IMR-90 (cell line): ENCODE data around the gene ATP11A. TPM values are rescaled to one million over a fixed set of nuclear protein-coding genes. Genes with fewer than 3 reads are reported as not detected.

Experiments
- ATAC-seq: fragments of 200-7000 bp; cut with Tn5 transposase; 2 replicates; pipeline ENCODE4 v1.9.1; 2020; ENCODE audit warnings: low read depth, mild to moderate bottlenecking, moderate library complexity
- BruUV-seq: library from RNA; stranded (reverse); fragments of 400-500 nt; replicated peaks from 2 replicates; lab custom pipeline; 2021; lab: Mats Ljungman, UMichigan
- CTCF ChIA-PET: fragments of 300-600 bp; formaldehyde crosslinking; extraction: SDS; loops from one replicate; lab custom pipeline; 2021; ENCODE audit warnings: antibody characterized with exemption; lab: Yijun Ruan, JAX
- POLR2A ChIA-PET: fragments of 300-600 bp; sonication (Branson Sonifier 250); formaldehyde crosslinking; loops from one replicate; lab custom pipeline; 2022; ENCODE audit warnings: antibody characterized with exemption; ENCODE audit not compliant: unreplicated experiment; lab: Charles Lee
- DNase-seq: peaks from one replicate; pipeline ENCODE4 v3.0.0; 2013
- H2AFZ ChIP-seq: replicated peaks from 2 replicates; pipeline ENCODE3; 2013; ENCODE audit warnings: low read length, mild to moderate bottlenecking; ENCODE audit not compliant: poor library complexity
- H2AK5ac ChIP-seq: 2 replicates; pipeline ENCODE4 v1.6.1; 2013; ENCODE audit warnings: low read depth, low read length, inconsistent platforms
- H2AK9ac ChIP-seq: replicated peaks from 2 replicates; pipeline ENCODE3; 2013; ENCODE audit warnings: mild to moderate bottlenecking, low read depth, low read length, moderate library complexity; ENCODE audit not compliant: poor library complexity
- H2BK120ac ChIP-seq: 2 replicates; pipeline ENCODE4 v1.6.1; 2013; ENCODE audit warnings: low read depth, low read length, inconsistent platforms
- H2BK15ac ChIP-seq: 3 replicates; pipeline ENCODE4 v1.6.1; 2013; ENCODE audit warnings: low read depth, low read length, inconsistent platforms
- H2BK20ac ChIP-seq: 2 replicates; pipeline ENCODE4 v1.6.1; 2013; ENCODE audit warnings: low read depth, mild to moderate bottlenecking, inconsistent platforms, low read length, moderate library complexity
- H2BK5ac ChIP-seq: 2 replicates; pipeline ENCODE4 v1.6.1; 2013; ENCODE audit warnings: mild to moderate bottlenecking, low read depth, low read length, inconsistent platforms; ENCODE audit not compliant: poor library complexity, severe bottlenecking
- H3K14ac ChIP-seq: replicated peaks from 2 replicates; pipeline ENCODE4 v1.6.1; 2013; ENCODE audit warnings: low read depth, low read length, inconsistent platforms
- H3K18ac ChIP-seq: 2 replicates; pipeline ENCODE4 v1.6.1; 2013; ENCODE audit warnings: low read depth, low read length, control low read depth
- H3K23ac ChIP-seq: 2 replicates; pipeline ENCODE4 v1.6.1; 2013; ENCODE audit warnings: low read depth, low read length, inconsistent platforms
- H3K27ac ChIP-seq: 2 replicates; pipeline ENCODE4 v1.5.1; 2013; ENCODE audit warnings: mild to moderate bottlenecking, control low read depth, low read length; ENCODE audit not compliant: insufficient read depth
- H3K27me3 ChIP-seq: 2 replicates; pipeline ENCODE4 v1.6.1; 2013; ENCODE audit warnings: low read length; ENCODE audit not compliant: control insufficient read depth, insufficient read depth
- H3K36me3 ChIP-seq: 2 replicates; pipeline ENCODE4 v1.6.1; 2013; ENCODE audit warnings: low read length, mixed read lengths; ENCODE audit not compliant: control insufficient read depth, insufficient read depth
- H3K4ac ChIP-seq: 2 replicates; pipeline ENCODE4 v1.6.1; 2013; ENCODE audit warnings: low read depth, low read length, inconsistent platforms
- H3K4me1 ChIP-seq: 2 replicates; pipeline ENCODE4 v1.6.1; 2013; ENCODE audit warnings: low read length, mixed read lengths; ENCODE audit not compliant: control insufficient read depth, insufficient read depth
- H3K4me2 ChIP-seq: 2 replicates; pipeline ENCODE4 v1.6.1; 2013; ENCODE audit warnings: low read depth, mild to moderate bottlenecking, control low read depth, low read length, moderate library complexity
- H3K4me3 ChIP-seq: 2 replicates; pipeline ENCODE4 v1.5.1; 2013; ENCODE audit warnings: low read depth, mild to moderate bottlenecking, control low read depth, low read length, moderate library complexity; ENCODE audit not compliant: insufficient read depth
- H3K56ac ChIP-seq: 2 replicates; pipeline ENCODE4 v1.6.1; 2013; ENCODE audit warnings: low read length, inconsistent platforms; ENCODE audit not compliant: insufficient read depth; ENCODE audit errors: extremely low read depth
- H3K79me1 ChIP-seq, 2 experiments: 2 replicates each; pipeline ENCODE4 v1.6.1; 2013; ENCODE audit warnings: low read length in 2 of 2, inconsistent platforms in 1 of 2, low read depth in 1 of 2
- H3K9ac ChIP-seq: 2 replicates; pipeline ENCODE4 v1.6.1; 2013; ENCODE audit warnings: low read depth, low read length, control low read depth
- H3K9me1 ChIP-seq: 2 replicates; pipeline ENCODE4 v1.6.1; 2013; ENCODE audit warnings: low read length, inconsistent platforms; ENCODE audit not compliant: insufficient read depth
- H3K9me3 ChIP-seq: 2 replicates; pipeline ENCODE4 v1.6.1; 2013; ENCODE audit warnings: low read length; ENCODE audit not compliant: control insufficient read depth, insufficient read depth
- H4K20me1 ChIP-seq: 2 replicates; pipeline ENCODE4 v1.6.1; 2013; ENCODE audit warnings: low read length, inconsistent platforms; ENCODE audit not compliant: insufficient read depth
- H4K5ac ChIP-seq: 2 replicates; pipeline ENCODE4 v1.6.1; 2013; ENCODE audit warnings: mild to moderate bottlenecking, low read depth, low read length, control low read depth
- H4K8ac ChIP-seq, 2 experiments: 2 replicates each; pipeline ENCODE4 v1.6.1; 2013; ENCODE audit warnings: low read depth in 2 of 2, low read length in 2 of 2, control low read depth in 1 of 2, inconsistent platforms in 1 of 2
- H4K91ac ChIP-seq: 2 replicates; pipeline ENCODE4 v1.6.1; 2013; ENCODE audit warnings: low read depth, low read length, inconsistent platforms; ENCODE audit not compliant: insufficient read depth
- CEBPB ChIP-seq: IDR thresholded peaks from 2 replicates; pipeline ENCODE4 v1.6.1; 2012; ENCODE audit warnings: low read depth, low read length, improper control_type of control experiment
- CHD1 ChIP-seq: IDR thresholded peaks from 2 replicates; pipeline ENCODE4 v1.6.1; 2012; ENCODE audit warnings: low read depth, low read length, improper control_type of control experiment
- FOS ChIP-seq: fragments of 150-350 bp; IDR thresholded peaks from 2 replicates; pipeline ENCODE4 v1.6.1; 2016; ENCODE audit warnings: low read depth, low read length
- MAFK ChIP-seq: IDR thresholded peaks from 2 replicates; pipeline ENCODE4 v1.6.1; 2012; ENCODE audit warnings: low read depth, low read length, improper control_type of control experiment
- MAZ ChIP-seq: IDR thresholded peaks from 2 replicates; pipeline ENCODE4 v1.6.1; 2012; ENCODE audit warnings: low read depth, mild to moderate bottlenecking, low read length, improper control_type of control experiment, moderate library complexity, borderline replicate concordance
- MXI1 ChIP-seq: IDR thresholded peaks from 2 replicates; pipeline ENCODE4 v1.6.1; 2012; ENCODE audit warnings: low read depth, mild to moderate bottlenecking, low read length, moderate library complexity, borderline replicate concordance
- NFE2L2 ChIP-seq: fragments of 150-350 bp; IDR thresholded peaks from 2 replicates; pipeline ENCODE4 v1.6.1; 2016; ENCODE audit warnings: low read depth, mild to moderate bottlenecking, low read length
- POLR2A ChIP-seq: IDR thresholded peaks from 2 replicates; pipeline ENCODE4 v1.6.1; 2012; ENCODE audit warnings: mild to moderate bottlenecking, low read depth, low read length
- RAD21 ChIP-seq: IDR thresholded peaks from 2 replicates; pipeline ENCODE4 v1.6.1; 2012; ENCODE audit warnings: low read length, improper control_type of control experiment
- RFX5 ChIP-seq: IDR thresholded peaks from 2 replicates; pipeline ENCODE4 v1.8.0; 2012; ENCODE audit warnings: low read depth, mild to moderate bottlenecking, low read length, moderate library complexity
- WGBS, 2 experiments: methylation state at CpG; one replicate each; pipeline versions ENCODE4 v1.1.5 to v1.1.7; 2013; ENCODE audit warnings: missing lambda C conversion rate in 2 of 2; ENCODE audit not compliant: insufficient read length in 1 of 2; ENCODE audit errors: extremely low coverage in 2 of 2; 5-methylcytosine and 5-hydroxymethylcytosine counted together
- dilution Hi-C: fragments of 300-500 bp; cut with HindIII; formaldehyde crosslinking; loops from one replicate; pipeline ENCODE4 v1.14.3; 2018; ENCODE audit warnings: low sequenced_read_pairs; ENCODE audit not compliant: unreplicated experiment
- in situ Hi-C: fragments of 300-500 bp; cut with MboI; formaldehyde crosslinking; loops from 3 replicates; pipeline ENCODE4 v1.14.3; 2019; ENCODE audit warnings: low sequenced_read_pairs, inconsistent platforms, mixed read lengths
- intact Hi-C: fragments of 100-400 bp; cut with micrococcal nuclease; formaldehyde crosslinking; loops from 2 replicates; pipeline ENCODE4 v1.10.0; 2022
- polyA plus RNA-seq, 3 experiments: library from polyadenylated mRNA; depleted of rRNA; stranded (reverse); fragments of >200 nt; gene quantifications; 2 replicates each; pipeline ENCODE4 v1.2.3, GENCODE V29; 2012; ENCODE audit warnings: low replicate concordance in 1 of 3
- total RNA-seq: library from RNA; depleted of rRNA; stranded (reverse); fragments of >200 nt; gene quantifications from 2 replicates; pipeline ENCODE4 v1.2.3, GENCODE V29; 2012
- TF ChIP-seq, protein P1 (sequence below): fragments of 150-350 bp; IDR thresholded peaks from 2 replicates; pipeline ENCODE4 v1.6.1; 2016; ENCODE audit warnings: low read depth, mild to moderate bottlenecking, low read length, moderate library complexity, borderline replicate concordance
- TF ChIP-seq, protein P2 (sequence below): fragments of 150-350 bp; IDR thresholded peaks from 2 replicates; pipeline ENCODE4 v1.6.1; 2017; ENCODE audit warnings: mild to moderate bottlenecking, antibody characterized with exemption, low read length, low read depth

ATP11A gene
- total and polyA plus RNA-seq, 2 of the 4 experiments (the other 2 are of a cell fraction), result 8.4 to 12.0 TPM

DNA sequence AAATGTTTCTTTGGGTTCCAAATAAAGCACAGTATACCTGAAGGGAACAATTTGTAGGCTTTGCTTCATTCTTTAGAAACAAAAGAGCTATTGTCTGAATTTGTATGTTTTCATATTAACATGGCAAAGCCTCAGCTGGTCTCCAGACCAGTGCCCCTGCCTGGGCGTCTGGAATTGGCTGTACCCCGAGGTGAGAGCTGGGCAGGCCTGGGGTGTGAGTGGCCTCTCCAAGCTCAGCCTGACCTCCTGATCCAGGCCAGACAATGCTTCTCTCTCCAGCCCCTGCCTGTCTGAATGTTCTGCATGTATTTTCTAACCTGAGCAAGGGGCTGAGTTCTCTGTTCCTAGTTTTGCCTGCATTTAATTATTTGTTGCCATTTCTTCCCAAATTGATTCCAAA lies 212.8 kb downstream of the ATP11A start:
- Histone ChIP-seq H3K9me3 (peaks cover 15% of the 10 kb centered on the region), H2AFZ (no peak overlapping the region), H3K56ac (no peak overlapping the region), H2BK5ac (no peak overlapping the region), H3K9ac (no peak overlapping the region), H3K27ac (no peak overlapping the region), H3K4me2 (no peak overlapping the region), H3K79me1 (no peaks in the 10 kb centered on the region), H4K8ac (no peak overlapping the region), H3K4ac (no peak overlapping the region), H2BK20ac (no peak overlapping the region), H4K20me1 (no peaks in the 10 kb centered on the region), H3K4me3 (no peak overlapping the region), H2AK5ac (no peak overlapping the region), H3K23ac (no peak overlapping the region), H3K27me3 (peaks cover 81% of the 10 kb centered on the region), H3K9me1 (no peaks in the 10 kb centered on the region), H4K91ac (no peak overlapping the region), H2AK9ac (no peak overlapping the region), H3K14ac (no peak overlapping the region), H3K4me1 (no peaks in the 10 kb centered on the region), H2BK15ac (no peak overlapping the region), H3K18ac (no peak overlapping the region), H4K5ac (no peak overlapping the region), H2BK120ac (no peak overlapping the region), H3K36me3 (no peaks in the 10 kb centered on the region)
- no TSS peak for BruUV-seq
- POLR2A ChIA-PET, result no interaction called here
- in situ Hi-C loops (no loop called here), intact Hi-C loops (no loop called here), dilution Hi-C loops (no loop called here)
- no peak for ATAC-seq
- DNase-seq, result no peak
- CTCF ChIA-PET, result no interaction called here
- WGBS, 2 experiments, result 46% methylated on average over 2 of the region's 2 CpGs; no CpG with 5 or more reads in 1 of the 2 experiments
- no peak for TF ChIP-seq MAFK
- no peak for TF ChIP-seq POLR2A
- no peak for TF ChIP-seq RAD21
- TF ChIP-seq, protein P1, sequence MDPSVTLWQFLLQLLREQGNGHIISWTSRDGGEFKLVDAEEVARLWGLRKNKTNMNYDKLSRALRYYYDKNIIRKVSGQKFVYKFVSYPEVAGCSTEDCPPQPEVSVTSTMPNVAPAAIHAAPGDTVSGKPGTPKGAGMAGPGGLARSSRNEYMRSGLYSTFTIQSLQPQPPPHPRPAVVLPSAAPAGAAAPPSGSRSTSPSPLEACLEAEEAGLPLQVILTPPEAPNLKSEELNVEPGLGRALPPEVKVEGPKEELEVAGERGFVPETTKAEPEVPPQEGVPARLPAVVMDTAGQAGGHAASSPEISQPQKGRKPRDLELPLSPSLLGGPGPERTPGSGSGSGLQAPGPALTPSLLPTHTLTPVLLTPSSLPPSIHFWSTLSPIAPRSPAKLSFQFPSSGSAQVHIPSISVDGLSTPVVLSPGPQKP, result no peak
- no peak for TF ChIP-seq CEBPB
- no peak for TF ChIP-seq MXI1
- TF ChIP-seq FOS, result no peak
- TF ChIP-seq, protein P2, sequence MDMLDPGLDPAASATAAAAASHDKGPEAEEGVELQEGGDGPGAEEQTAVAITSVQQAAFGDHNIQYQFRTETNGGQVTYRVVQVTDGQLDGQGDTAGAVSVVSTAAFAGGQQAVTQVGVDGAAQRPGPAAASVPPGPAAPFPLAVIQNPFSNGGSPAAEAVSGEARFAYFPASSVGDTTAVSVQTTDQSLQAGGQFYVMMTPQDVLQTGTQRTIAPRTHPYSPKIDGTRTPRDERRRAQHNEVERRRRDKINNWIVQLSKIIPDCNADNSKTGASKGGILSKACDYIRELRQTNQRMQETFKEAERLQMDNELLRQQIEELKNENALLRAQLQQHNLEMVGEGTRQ, result no peak
- TF ChIP-seq CHD1, result no peak
- no peak for TF ChIP-seq RFX5
- TF ChIP-seq MAZ, result no peak
- TF ChIP-seq NFE2L2, result no peak
